ENCODE results near the gene SOX10.

The SOX10 gene

DNA sequence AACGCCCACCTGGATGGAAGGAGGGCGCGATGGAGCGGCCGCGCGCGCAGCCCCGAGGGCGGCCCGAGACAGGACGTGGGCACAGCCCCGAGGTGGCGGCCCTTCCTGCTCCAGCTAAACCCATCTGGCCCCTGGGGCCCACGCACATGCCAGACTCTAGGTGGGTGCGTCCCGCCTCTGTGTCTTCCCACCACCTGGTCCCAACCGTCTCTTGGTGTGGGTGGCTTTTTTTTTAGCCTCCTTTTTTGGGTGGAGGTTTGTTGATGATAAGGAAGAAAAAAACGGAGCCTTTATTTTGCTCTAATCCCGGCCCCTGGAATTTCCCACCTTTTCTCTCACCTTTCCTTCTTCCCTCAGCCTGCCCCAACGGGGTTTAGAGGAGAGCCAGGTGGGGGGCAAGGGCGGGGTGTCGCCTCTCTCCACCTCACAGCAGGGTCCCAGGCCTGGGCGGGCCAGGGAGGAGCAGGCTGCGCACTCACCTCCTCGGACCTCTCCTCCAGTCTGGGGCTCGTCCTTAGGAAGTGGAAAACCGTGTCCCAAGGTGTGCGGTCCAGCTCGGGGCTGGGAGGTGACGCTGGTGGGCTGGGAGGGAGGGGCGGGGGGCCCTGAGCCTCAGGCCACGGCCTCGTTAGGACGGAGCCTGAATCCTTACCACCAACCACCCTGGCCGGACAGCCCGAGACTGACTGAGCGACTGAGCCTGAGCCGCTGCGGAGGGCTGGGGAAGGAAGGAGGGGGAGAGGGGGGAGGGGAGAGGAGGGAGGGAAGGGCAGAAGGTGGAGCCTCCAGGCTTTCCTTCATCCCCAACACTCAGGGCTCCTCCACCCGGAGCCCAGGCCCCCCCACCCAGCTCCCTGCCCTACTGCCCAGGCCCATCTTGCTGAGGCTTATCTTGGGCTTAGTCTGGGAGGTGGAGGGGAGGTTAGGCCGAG, at the start of gene SOX10:
TSS of gene SOX10 (minus strand) at position 696 of the 932 bp plus-strand sequence. CDS start 771 bp downstream, outside the sequence.
- DNase-seq = no peak

DNA sequence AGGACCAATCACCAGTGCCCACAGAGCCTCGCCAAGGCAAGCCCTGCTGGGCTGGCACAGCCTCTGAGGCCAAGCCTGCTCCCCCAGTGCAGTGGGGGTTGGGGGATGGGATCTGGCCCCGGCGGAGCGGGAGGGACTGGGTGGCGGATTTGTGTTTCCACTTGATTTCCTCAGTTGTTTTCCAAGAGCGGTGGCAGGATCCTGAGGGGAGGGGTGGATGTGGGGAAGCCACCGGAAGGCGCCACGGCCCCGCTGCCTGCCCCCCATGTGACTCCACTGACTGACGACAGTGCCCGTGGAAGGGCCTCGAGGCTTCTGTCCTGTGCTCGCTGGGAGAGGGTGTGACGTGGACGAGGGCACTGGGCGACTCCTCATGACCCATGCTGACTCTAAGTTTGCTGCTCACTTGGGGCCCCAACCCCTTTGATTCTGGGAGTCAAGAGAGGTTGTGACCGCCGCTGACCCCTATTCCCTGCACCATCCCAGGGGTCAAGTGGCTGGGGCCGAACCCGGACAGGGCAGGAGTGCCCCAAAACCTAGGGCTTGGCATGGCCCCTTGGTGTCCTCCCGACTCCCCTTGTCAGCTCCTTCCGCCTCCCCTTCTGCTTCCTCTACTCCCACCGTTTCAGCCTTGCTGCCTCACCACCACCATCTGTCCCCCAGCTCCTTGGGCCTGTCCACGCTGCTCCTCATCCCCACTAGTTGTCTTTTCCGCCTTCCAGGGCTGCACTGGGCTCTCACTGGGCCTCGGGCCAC, 49.3 kb upstream of the SOX10 start:
- DNase-seq = no peak

DNA sequence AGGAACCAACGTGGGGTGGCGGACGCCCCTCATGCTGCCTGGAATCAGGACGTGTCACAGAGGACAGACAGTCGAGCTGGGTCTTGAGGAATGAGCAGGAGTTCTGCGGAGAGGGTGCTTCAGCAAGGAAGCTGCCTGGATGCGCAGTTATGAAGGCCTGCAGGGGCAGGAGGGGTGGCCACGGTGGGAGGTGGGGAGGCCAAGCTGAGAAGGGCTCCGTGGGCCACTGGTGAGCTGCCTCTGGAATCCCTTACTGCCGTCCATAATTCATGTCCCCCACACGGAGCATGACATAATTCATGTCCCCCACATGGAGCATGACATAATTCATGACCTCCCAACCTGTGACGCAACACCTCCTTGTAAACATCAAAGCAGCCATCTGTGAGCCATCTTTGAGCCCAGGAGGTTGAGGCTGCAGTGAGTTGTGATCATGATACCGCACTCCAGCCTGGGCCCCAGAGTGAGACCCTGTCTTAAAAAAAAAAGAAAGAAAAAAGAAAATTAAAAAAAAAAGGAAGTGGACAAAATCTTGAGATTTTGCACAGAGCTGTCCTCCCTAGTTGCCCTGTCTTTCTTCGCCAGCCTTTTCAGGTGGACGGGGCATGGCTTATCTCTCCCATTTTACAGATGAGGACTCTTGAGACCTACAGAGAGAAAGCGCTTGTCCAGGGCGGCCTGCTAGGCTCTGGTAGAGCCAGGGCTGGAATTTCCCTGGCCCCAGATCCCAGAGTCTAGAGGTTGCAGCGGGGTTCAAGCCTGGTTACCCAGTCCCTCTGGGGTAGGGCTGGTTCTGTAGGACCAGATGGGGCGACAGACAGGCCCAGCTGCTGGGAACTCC, 48.5 kb upstream of the SOX10 start:
- DNase-seq = no peak

DNA sequence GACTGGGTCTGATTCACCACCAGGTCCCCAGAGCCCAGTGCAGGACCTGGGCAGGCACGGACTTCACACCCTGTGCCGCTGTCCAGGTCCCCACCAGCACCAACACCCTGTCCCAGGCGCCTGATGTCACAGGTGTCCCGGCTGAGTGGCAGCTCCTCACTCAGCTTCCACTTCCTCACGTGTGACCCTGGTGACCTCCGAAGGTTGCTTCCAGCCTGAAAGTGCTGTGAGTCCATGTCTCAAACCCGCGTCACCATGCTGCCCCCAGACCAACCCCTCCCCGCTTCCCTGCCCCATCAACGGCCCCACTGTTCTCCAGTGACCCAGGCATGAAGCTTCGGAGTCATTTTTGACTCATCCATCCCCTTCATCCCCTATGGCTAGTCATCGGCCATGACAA, 47.1 kb upstream of the SOX10 start:
- no peak for DNase-seq

DNA sequence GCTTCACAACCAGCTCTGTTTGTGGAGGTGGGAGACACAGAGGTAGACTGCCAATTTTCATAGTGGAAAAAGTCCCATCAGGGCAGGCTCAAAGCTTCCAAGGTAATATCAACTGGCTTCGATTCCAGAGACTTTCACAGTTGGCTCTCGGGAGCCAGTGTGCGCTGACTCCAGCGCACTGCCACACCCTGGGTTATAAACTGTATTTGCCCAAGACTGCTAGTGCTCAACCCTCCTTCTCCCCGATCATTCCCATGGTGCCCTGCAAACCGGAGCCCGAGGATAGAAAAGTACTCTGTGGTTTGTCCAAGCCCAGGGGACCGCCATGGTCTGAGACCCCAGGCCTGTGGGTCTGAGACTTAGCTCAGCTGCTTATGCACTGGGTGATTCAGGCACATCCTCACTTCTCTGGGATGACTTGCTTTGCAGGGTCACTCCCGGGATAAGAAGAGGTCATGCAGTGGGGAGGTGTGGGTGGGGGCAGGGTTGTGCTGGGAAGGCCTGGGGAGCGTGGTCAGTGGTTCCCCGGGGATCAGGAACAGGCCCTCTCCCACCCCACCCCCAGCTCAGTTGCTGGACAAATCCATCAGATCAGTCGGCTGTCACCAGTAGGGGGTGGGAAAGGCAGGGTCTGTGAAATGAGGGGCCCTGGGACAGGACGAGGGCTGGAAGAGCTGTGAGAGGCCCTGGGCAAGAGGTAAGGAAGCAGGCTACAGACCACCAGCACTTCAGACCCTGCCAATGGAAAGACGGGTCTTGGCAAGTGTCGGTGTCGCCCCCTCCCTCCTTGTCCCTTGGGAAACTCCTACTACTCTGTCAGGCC, 46.2 kb upstream of the SOX10 start:
- no peak for DNase-seq

DNA sequence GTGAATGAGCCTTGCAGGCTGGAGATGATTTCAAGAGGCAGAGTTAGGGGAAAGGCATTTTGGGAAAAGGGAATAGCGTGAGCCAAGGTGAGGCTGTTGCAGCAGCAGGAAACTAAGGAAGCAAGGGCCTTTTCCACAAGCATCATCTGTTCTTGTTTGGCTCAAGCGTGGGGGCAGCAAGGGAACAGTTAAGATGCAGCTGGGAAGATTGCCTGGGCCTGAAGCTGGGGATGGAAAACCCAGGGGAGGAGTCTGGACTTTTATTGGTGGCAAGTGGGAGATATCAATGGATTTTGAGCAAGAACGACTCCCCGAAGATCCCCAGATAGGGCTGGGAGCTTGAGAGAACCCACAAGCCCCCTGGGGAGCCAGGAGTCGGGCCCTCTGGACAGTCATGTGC, 45.5 kb upstream of the SOX10 start:
- no peak for DNase-seq

DNA sequence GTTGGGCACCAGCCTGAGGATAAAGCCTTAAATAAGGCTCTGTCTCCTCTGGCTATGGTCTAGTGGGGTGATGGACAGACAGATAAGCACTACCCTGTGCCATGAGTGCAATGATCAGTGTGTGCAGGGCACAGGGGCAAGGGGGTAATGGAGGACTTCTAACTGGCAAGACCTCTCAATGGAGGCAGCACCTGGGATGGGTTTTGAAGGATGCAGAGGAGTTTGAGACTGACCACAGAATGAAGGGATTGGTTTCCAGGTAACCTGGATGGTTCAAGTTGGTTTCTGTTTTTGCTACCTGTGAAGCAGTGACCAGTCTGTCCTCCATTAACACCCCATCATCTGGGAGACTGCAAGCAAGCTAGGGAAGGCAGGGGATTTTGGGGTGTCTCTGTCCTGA, 45.0 kb upstream of the SOX10 start:
- DNase-seq = no peak

DNA sequence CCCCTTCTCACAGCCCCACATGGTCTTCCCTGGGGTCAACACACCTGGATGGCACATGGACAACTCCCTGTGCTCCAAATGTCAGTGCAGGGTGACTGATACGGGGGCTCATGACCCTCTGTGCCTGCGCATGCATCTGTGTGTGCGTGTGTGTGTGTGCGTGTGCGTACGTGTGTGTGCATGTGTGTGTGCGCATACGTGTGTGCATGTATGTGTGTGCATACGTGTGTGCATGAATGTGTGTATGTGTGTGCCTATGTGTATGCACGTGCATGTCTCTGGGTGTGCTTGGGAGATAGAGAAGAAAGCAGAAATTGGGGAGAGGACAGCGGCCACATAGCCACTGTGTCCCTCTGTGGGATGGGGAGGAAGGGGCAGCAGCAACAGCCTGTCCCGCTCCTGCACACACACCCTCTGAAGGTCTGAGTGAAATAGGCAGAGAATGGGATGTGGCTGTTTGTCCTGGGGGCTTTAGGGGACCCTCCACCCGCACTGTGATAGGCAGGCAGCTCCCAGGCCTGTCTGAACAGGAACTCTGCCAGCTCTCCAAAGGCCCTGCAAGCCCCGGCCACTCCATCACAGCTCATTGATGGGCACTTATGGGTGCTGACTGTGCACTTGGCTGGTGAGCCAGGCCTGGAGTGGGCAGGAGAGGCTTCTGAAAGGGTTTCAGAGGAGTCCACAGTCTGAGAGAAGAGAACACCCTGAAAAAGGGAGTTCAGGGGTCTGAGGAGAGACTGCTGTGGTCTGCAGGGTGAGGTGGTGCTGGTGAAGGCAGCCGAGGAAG, 44.2 kb upstream of the SOX10 start:
- DNase-seq = no peak

DNA sequence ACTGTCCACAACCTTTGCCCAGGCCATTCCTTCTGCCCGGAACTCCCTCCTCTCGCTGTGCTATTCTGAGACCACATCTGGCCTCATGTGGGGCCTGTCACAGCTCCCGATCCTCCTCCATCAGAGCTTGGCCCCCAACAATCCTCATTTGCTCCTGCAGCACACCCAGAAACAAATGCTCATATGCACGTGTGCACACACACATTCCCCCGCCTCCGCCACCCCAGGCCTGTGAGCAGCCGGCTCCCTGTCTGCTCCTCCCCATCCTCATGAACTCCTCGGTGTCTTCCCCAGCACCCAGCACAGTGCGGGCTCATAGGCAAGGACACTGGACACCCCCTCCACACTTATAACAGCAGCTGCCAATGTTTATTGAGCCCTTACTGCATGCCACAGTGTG, 43.1 kb upstream of the SOX10 start:
- DNase-seq = no peak

DNA sequence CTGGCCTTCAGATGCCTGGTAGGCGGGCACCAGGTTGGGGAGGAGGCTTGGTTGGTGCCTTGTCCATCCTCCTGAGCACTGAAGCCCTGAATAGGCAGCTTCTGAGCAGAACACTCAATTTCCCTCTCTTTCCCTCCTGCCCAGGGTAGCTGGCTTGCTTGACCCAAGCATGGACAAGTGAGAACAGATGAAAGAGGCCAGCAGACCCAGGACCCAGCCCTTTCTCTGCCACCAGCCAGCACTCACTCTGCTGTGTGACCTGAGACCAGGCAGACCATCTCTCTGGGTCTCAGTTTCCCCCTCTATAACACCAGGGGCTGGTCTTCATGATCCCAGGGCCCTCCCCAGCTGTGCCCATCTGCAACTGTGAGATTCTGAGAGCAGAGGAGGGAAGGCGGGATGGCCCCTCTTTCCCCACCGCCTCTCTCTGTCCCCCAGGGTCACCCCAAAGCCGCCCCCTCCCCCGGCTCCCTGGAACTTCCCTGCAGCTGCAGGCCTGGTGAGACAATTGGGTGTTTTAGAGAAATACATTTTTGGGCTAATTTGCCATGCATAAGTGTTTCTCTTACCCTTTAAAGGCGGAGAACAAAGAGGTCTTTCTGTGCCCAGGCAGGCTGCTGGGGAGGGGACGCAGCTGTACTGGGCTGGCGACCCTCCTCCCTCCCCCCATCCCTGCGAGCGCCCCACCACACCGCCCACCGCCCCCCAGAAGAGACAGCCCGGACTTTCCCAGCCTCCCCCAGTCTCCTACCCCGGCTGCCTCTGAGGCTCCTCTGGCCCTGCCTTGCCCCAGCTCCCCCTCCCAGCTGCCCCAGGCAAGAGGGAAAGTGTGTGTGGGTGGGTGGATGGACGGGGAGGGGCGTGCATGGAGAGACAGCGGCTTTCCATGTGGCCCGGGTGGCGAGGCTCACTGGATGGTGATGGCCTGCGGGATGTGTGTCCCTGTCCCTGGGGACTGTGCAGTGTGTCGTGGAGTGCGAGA, 42.1 kb upstream of the SOX10 start:
- no peak for DNase-seq

DNA sequence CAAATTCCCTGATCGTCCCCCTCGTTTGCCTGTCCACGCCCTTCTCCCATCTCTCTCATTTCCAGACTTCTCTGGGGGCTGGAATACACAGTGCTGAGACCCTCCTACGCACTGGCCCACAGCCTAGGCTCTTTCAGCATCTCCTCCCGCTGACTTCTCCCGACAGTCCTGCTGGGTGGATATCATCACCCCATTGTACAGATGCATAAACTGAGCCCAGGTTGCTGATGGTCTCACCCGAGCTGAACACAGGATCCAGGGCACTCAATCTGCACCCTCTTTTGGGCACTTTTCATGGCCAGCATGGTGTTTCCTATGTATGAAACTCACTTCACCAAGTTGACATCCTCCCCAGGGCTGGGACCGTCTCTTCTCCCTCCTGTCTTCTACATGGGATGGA, 41.2 kb upstream of the SOX10 start:
- no peak for DNase-seq

DNA sequence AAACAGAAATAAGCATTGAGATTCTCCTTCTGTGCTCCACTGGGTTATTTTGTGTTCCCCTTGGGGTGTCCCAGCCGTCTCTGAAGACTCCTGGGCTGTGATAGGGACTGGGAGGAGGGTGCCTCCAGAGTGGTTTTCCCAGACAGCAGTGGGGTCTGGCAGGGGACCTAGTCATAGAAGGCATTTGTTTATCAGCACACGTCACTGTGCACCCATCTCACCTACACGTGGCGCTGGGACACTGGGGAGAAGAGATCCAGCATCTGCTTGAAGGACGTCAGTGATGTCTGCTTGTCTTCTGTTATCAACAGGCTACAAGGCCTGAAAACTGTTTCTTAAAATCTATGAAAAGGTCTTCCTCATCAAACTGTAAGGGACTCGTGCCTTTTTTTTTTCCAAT, 38.7 kb upstream of the SOX10 start:
- DNase-seq = no peak

DNA sequence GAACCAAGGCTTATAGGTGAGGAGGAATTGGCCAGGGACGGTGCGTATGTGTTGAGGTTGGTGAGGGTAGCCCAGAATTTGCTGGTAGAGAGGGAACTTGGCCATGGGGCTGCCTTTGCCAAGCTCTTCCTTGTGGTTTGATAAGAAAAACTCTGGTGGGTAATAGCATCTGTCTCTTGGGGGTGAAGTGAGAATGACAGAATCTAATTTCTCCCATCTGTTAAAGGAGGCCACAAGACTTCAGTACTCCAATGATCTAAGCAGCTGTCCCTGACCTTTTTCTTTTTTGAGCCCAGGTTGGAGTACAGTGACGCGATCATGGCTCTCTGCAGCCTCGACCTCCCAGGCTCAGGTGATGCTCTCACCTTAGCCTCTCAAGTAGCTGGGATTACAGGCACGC, 36.9 kb upstream of the SOX10 start:
- no peak for DNase-seq

DNA sequence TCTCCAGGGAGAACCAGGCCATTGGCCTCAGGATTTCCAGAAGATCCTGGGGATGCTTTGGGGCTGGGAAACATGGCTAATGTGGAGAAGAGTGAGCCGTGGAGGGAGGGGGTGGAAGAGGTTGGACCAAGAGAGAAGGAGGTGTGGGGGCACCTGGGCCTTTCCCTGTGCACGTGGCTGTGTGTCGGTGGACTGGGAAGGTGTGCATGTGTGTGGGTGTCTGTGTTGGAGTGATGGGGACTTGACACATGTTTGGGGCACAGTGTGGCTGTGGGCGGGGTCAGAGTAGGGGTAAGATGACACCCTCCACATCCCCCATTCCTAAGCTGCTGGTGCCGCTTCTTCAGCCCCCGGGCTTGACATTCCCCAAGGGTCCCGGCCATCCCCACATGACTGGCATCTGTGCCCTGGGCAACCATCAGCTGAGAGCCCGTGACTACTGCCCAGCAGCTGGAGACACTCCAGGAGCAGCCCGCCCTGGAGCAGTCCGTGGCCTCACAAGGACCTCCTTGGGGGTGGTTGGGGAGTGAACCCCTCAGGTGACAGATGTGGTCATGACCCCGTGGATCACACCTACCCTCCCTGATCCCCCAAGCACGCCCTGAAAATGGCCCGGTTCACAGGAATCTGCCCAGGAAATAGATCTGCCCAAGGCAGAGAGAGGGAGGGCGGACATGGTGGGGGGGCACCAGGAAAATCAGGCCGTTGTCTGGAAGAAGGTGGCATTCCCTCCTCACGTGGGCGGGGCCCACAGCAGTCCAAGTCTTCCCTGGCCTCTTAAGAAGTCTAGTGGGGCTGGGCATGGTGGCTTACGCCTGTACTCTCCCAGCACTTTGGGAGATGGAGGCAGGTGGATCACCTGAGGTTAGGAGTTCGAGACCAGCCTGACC, 34.8 kb upstream of the SOX10 start:
- DNase-seq = no peak

DNA sequence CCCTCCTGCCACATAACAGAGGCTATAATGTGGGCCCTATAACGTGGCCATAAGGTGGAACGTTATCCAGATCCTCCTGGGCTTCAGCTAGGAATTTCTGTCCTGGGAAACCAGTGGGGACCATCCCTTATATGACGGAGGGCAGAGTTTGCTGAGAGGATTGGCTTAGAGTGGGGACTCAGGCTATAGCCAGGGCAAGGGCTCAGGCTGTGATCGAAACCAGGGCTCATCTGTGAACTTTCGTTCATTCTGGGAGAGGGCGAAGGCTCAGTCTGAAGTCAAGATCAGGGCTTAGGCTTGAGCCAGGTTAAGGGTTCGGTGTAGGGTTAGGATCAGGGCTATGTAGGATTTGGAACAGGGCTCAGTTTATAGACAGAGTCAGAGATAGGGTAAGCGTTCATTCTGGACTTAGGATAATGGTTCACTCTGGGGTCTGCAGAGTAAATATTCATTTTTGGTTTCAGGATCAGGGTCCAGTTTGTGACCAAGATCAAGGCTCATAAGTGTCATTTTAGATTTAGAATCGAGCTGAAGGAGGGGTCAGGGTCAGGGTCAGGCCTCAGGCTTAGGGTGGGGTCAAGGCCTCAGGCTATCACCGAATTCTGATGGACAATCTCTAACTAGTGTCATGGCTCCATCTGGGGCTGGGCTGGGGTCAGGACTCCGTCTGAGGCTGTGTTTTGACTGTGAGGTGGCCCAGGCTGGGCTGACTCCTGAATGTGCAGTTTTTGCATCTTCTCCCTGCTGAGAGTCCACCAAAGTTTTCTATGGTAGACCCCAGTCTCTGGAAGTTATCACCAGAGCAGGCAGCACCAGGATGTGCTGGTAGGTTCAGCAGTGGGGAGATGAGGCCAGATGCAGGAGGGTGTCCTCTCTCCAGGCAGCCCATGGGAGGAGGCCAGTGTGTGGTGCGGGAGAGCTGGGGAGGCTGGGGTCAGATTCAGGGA, 33.9 kb upstream of the SOX10 start:
- DNase-seq = no peak

DNA sequence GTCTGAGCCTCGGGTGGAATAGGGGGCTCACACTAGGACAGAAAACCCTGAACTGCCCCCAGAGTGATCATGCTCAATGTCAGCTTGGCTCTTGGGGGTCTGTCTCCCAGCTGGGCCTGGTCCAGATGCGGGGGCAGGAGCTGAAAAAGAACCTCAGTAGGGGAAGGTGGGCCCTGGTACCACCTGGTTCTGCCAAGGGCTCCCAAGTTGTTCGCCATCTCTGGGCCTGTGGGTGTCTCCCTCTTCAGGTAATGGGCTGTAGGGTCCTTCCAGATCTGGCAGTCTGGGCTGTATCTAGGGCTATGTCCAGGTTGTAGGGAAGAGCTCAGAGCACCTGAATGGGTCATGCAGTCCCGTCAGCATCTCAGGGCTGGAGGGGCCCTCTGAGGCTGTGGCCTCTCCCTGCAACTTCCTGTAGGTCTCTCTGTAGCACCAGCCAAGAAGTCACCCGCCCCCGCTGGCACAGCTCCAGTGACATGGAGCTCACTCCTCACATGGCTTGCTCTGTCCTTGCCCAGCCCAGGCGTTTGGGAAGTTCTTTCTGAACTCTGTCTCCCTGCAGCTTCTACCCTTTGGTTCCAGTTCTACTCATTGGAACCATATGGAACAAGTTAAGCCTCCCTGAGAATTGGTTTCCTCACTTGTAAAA, 33.0 kb upstream of the SOX10 start:
- DNase-seq = no peak

Measured in activated CD4-positive, alpha-beta T cell treated with anti-CD3 and anti-CD28 coated beads for 1 hour (primary cell).